Fibroblast of pulmonary artery (primary cell): Measurements from ENCODE around the gene PMPCB.

Source experiments
- DNase-seq: peaks from one replicate; pipeline ENCODE4 v3.0.0-alpha.2; 2010; ENCODE audit warnings: low read depth
- H3K4me3 ChIP-seq: replicated peaks from 2 replicates; pipeline ENCODE4 v1.5.1; 2011; ENCODE audit warnings: low read depth, mild to moderate bottlenecking, control low read depth, low read length, moderate library complexity
- CTCF ChIP-seq: IDR thresholded peaks from 2 replicates; pipeline ENCODE4 v1.5.1; 2011; ENCODE audit warnings: mild to moderate bottlenecking, control low read depth, low read length, inconsistent platforms; ENCODE audit errors: missing control alignments

Gene PMPCB

GRCh38 chr7:103349805-103350204 is 52.6 kb downstream of the PMPCB start:
- no peak for TF ChIP-seq CTCF
- H3K4me3 ChIP-seq, result no peak overlapping the region
- DNase-seq, result no peak
